Keratinocyte (primary cell): ENCODE measurements around the gene TMC2. TPM values are rescaled to one million over a fixed set of nuclear protein-coding genes. Genes with fewer than 3 reads are reported as not detected.

Experiments used
- DNase-seq: peaks from one replicate; pipeline ENCODE4 v3.0.0-alpha.2; 2011; ENCODE audit warnings: low read depth, missing footprints, low spot score
- FAIRE-seq: peaks from 2 replicates; lab custom pipeline; 2011; peaks lifted over from hg19 to GRCh38; lab: Jason Lieb, UNC
- H2AFZ ChIP-seq: 2 replicates; pipeline ENCODE4 v1.6.0; 2012; ENCODE audit warnings: low read length, control low read depth, inconsistent platforms; ENCODE audit not compliant: control insufficient read depth
- H3K27ac ChIP-seq: 2 replicates; pipeline ENCODE4 v1.5.1; 2011; ENCODE audit warnings: low read length; ENCODE audit not compliant: control insufficient read depth, insufficient read depth
- H3K27me3 ChIP-seq: 3 replicates; pipeline ENCODE4 v1.6.0; 2011; ENCODE audit warnings: low read length; ENCODE audit not compliant: control insufficient read depth, insufficient read depth; ENCODE audit errors: extremely low read depth
- H3K36me3 ChIP-seq, 2 experiments: 2 replicates in 1 of 2; 3 replicates in 1 of 2; pipeline ENCODE4 v1.5.1; 2011; ENCODE audit warnings: low read length in 2 of 2, mild to moderate bottlenecking in 1 of 2; ENCODE audit not compliant: control insufficient read depth in 2 of 2, insufficient read depth in 2 of 2; ENCODE audit errors: extremely low read depth in 1 of 2
- H3K4me1 ChIP-seq: 3 replicates; pipeline ENCODE4 v1.5.1; 2011; ENCODE audit warnings: low read length; ENCODE audit not compliant: control insufficient read depth, insufficient read depth; ENCODE audit errors: extremely low read depth
- H3K4me2 ChIP-seq: 3 replicates; pipeline ENCODE4 v1.6.0; 2011; ENCODE audit warnings: low read depth, low read length; ENCODE audit not compliant: control insufficient read depth, insufficient read depth; ENCODE audit errors: extremely low read depth
- H3K4me3 ChIP-seq, 3 experiments: fragments of 200-600 bp in 1 of 3; sonication (generic) in 1 of 3; 2 replicates in 2 of 3; 3 replicates in 1 of 3; pipeline ENCODE4 v1.5.1; 2011 to 2016; ENCODE audit warnings: low read length in 3 of 3, mild to moderate bottlenecking in 3 of 3, control low read depth in 2 of 3, inconsistent platforms in 1 of 3, low read depth in 1 of 3, mixed read lengths in 1 of 3, mixed run types in 1 of 3, moderate library complexity in 1 of 3; ENCODE audit not compliant: control insufficient read depth in 2 of 3, insufficient read depth in 2 of 3; ENCODE audit errors: extremely low read depth in 1 of 3
- H3K79me2 ChIP-seq: 2 replicates; pipeline ENCODE4 v1.6.0; 2012; ENCODE audit warnings: low read length; ENCODE audit not compliant: control insufficient read depth, insufficient read depth
- H3K9ac ChIP-seq: 3 replicates; pipeline ENCODE4 v1.6.0; 2011; ENCODE audit warnings: low read length; ENCODE audit not compliant: control insufficient read depth, insufficient read depth; ENCODE audit errors: extremely low read depth
- H3K9me1 ChIP-seq: 3 replicates; pipeline ENCODE4 v1.6.0; 2011; ENCODE audit warnings: low read length; ENCODE audit not compliant: control insufficient read depth, insufficient read depth; ENCODE audit errors: extremely low read depth
- H3K9me3 ChIP-seq: 2 replicates; pipeline ENCODE4 v1.5.1; 2012; ENCODE audit warnings: low read depth, low read length; ENCODE audit not compliant: control insufficient read depth
- H4K20me1 ChIP-seq: 3 replicates; pipeline ENCODE4 v1.6.0; 2011; ENCODE audit warnings: low read length; ENCODE audit not compliant: control insufficient read depth, insufficient read depth; ENCODE audit errors: extremely low read depth
- CTCF ChIP-seq, 3 experiments: IDR thresholded peaks in 1 of 3; conservative IDR thresholded peaks in 1 of 3; optimal IDR thresholded peaks in 1 of 3; 2 replicates in 2 of 3; 3 replicates in 1 of 3; pipeline versions ENCODE3 to v1.5.1; 2011; ENCODE audit warnings: low read length in 3 of 3, mild to moderate bottlenecking in 3 of 3, moderate library complexity in 2 of 3, control low read depth in 1 of 3, inconsistent platforms in 1 of 3; ENCODE audit not compliant: insufficient read depth in 2 of 3; ENCODE audit errors: extremely low read depth in 1 of 3
- EZH2 ChIP-seq: IDR thresholded peaks from one replicate; pipeline ENCODE4 v1.6.1; 2012; ENCODE audit warnings: inconsistent platforms, mild to moderate bottlenecking, low read length, moderate library complexity
- dilution Hi-C: fragments of 300-500 bp; cut with MboI; formaldehyde crosslinking; loops from one replicate; pipeline ENCODE4 v1.7.0; 2020; ENCODE audit warnings: low sequenced_read_pairs; ENCODE audit not compliant: extremely low pct_ligation_motif_present
- polyA plus RNA-seq, 5 experiments: library from polyadenylated mRNA; depleted of rRNA in 3 of 5; stranded (reverse) in 3 of 5; stranded (forward) in 1 of 5; unstranded in 1 of 5; fragments of >200 nt; gene quantifications; 1 replicate in 1 of 5; 2 replicates in 3 of 5; 3 replicates in 1 of 5; pipeline versions ENCODE4 v1.2.1 to v1.2.3, GENCODE V29; 2011 to 2012; ENCODE audit warnings: missing spikeins in 2 of 5, low read depth in 1 of 5, low replicate concordance in 1 of 5

TMC2 gene
- polyA plus RNA-seq, 1 donor (not counting 4 experiments of a cell fraction or from before 2014, with no cell fraction given): not detected

- TF ChIP-seq CTCF (optimal IDR thresholded peaks at IDR 0.05 in 1 of 3, IDR thresholded peaks at IDR 0.05 in 1 of 3, conservative IDR thresholded peaks at IDR 0.05 in 1 of 3; ENCODE audit: extremely low read depth in 1 of 3, insufficient read depth in 2 of 3, low read length in 3 of 3) (no peak), EZH2 (no peak)
- H3K36me3 ChIP-seq: no peaks in the 10 kb centered on the region
- H3K9me1 ChIP-seq: no peaks in the 10 kb centered on the region
- no peaks in the 10 kb centered on the region for H3K79me2 ChIP-seq
- no peak overlapping the region for H3K27ac ChIP-seq
- no peak overlapping the region for H3K4me2 ChIP-seq
- FAIRE-seq (no peak), DNase-seq (no peak)
- H3K4me1 ChIP-seq: no peaks in the 10 kb centered on the region
- H3K27me3 ChIP-seq: peaks cover 47% of the 10 kb centered on the region
- H3K4me3 ChIP-seq: no peak overlapping the region
- H4K20me1 ChIP-seq: no peaks in the 10 kb centered on the region
- no peak overlapping the region for H2AFZ ChIP-seq
- H3K9me3 ChIP-seq: no peaks in the 10 kb centered on the region
- H3K9ac ChIP-seq: no peak overlapping the region
- dilution Hi-C loops: no loop called here
Measured at GRCh38 chr20:2559651-2560050, 23.3 kb downstream of the TMC2 start.

- no peaks in the 10 kb centered on the region for H3K36me3 ChIP-seq
- H3K27ac ChIP-seq: no peak overlapping the region
- no peaks in the 10 kb centered on the region for H3K9me3 ChIP-seq
- H3K9ac ChIP-seq: no peak overlapping the region
- no peak overlapping the region for H2AFZ ChIP-seq
- H3K27me3 ChIP-seq: peaks cover 43% of the 10 kb centered on the region
- H3K4me2 ChIP-seq: no peak overlapping the region
- H3K4me1 ChIP-seq: no peaks in the 10 kb centered on the region
- dilution Hi-C loops: no loop called here
- H3K4me3 ChIP-seq: no peak overlapping the region
- no peak for TF ChIP-seq EZH2
- no peak for TF ChIP-seq CTCF (optimal IDR thresholded peaks at IDR 0.05 in 1 of 3, IDR thresholded peaks at IDR 0.05 in 1 of 3, conservative IDR thresholded peaks at IDR 0.05 in 1 of 3; ENCODE audit: extremely low read depth in 1 of 3, insufficient read depth in 2 of 3, low read length in 3 of 3)
- no peak for DNase-seq
- no peak for FAIRE-seq
- no peaks in the 10 kb centered on the region for H3K79me2 ChIP-seq
- H3K9me1 ChIP-seq: no peaks in the 10 kb centered on the region
- H4K20me1 ChIP-seq: no peaks in the 10 kb centered on the region
Measured at GRCh38 chr20:2563116-2563515, 26.7 kb downstream of the TMC2 start.
